ENCODE measurements around the gene RECQL5. TPM values are rescaled to one million over a fixed set of nuclear protein-coding genes. Genes with fewer than 3 reads are reported as not detected.

The RECQL5 gene
- total RNA-seq, 1 experiment from 2014 or later, result 40.0 TPM

DNA sequence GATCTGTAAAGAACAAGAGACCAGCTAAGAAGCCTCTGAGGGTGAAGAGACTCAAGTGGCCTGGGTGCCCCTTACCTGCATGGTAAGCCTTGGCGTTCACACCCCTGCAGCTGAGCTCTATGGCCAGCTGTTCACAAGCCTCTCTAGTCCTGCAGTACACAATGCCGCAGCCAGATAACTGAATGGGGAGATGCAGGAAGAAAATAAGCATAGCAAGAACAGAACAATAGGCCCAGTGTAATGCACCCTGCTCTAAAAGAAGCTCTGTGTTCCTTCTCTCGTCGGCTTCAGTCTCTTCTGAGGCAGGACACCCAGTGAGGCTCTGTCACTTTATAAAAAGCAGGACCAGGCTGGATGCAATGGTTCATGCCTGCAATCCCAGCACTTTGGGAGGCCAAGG lies 5.4 kb downstream of the RECQL5 start:
- no peak for DNase-seq
- no peak overlapping the region for H4K91ac ChIP-seq (ENCODE audit: insufficient read length, low read depth, low read length)

More for the DNA sequence above, 5.4 kb downstream of the RECQL5 start:
- Histone ChIP-seq H2BK15ac (ENCODE audit: low read depth, low read length) (no peak overlapping the region), H3K79me2 (ENCODE audit: insufficient read depth, low read length) (peaks cover 2% of the 10 kb centered on the region; the same call in 1 of the 2 replicates), H3K14ac (ENCODE audit: insufficient read depth, low read length) (no peak overlapping the region), H4K5ac (ENCODE audit: insufficient read length, low read depth, low read length) (no peak overlapping the region), H2BK20ac (ENCODE audit: low read depth, low read length, poor library complexity, severe bottlenecking) (no peak overlapping the region), H3K27me3 (ENCODE audit: insufficient read depth, low read length) (no peaks in the 10 kb centered on the region), H3K4me2 (ENCODE audit: insufficient read depth, insufficient read length, low read length) (no peak overlapping the region), H3K56ac (ENCODE audit: insufficient read length, low read depth, low read length) (no peak overlapping the region), H4K20me1 (ENCODE audit: control insufficient read depth, insufficient read depth, insufficient read length) (no peaks in the 10 kb centered on the region), H3K18ac (ENCODE audit: insufficient read length, low read depth, low read length) (no peak overlapping the region), H3K4ac (ENCODE audit: low read depth, low read length) (no peak overlapping the region), H2AFZ (ENCODE audit: low read length) (no peak overlapping the region), H3K4me1 (ENCODE audit: insufficient read depth, low read length) (no peaks in the 10 kb centered on the region), H3T11ph (ENCODE audit: low read length) (no peak overlapping the region), H4K8ac (replicated peaks; ENCODE audit: insufficient read length, low read depth, low read length) (no peak overlapping the region), H2AK5ac (ENCODE audit: insufficient read length, low read length) (no peak overlapping the region), H2BK120ac (ENCODE audit: low read depth, low read length, poor library complexity, severe bottlenecking) (no peak overlapping the region), H3K23me2 (ENCODE audit: insufficient read length, low read depth, low read length, poor library complexity, severe bottlenecking) (no peaks in the 10 kb centered on the region), H3K23ac (ENCODE audit: insufficient read length, low read depth, low read length) (no peak overlapping the region), H2BK12ac (ENCODE audit: insufficient read length, low read depth, low read length) (no peak overlapping the region), H3K27ac (ENCODE audit: insufficient read length, low read depth, low read length) (no peak overlapping the region), H3K9me3 (ENCODE audit: control insufficient read depth, low read depth, low read length) (no peaks in the 10 kb centered on the region), H2BK5ac (ENCODE audit: insufficient read length, low read length) (no peak overlapping the region), H3K79me1 (ENCODE audit: insufficient read depth, low read depth, low read length, poor library complexity, severe bottlenecking) (no peaks in the 10 kb centered on the region), H3K9ac (ENCODE audit: extremely low read depth, insufficient read length, low read length) (no peak overlapping the region)
- Mint-ChIP-seq H3K27ac (no peak overlapping the region), H3K4me1 (peaks cover 3 to 5% of the 10 kb centered on the region in 2 experiments; a peak in 3 of 4 replicates), H3K27me3 (ENCODE audit: low read depth) (no peaks in the 10 kb centered on the region), H3K4me3 (no peak overlapping the region), H3K9me3 (no peaks in the 10 kb centered on the region), H3K36me3 (ENCODE audit: insufficient read depth in 1 of 3, low read depth in 3 of 3) (peaks cover 4 to 40% (median 36%) of the 10 kb centered on the region in 3 experiments; a peak in 6 of 7 replicates)
- no CpG with 5 or more reads among the region's 4 CpGs for WGBS (ENCODE audit: extremely low coverage, insufficient read length, low lambda C conversion rate)
- TF ChIP-seq, protein P1, sequence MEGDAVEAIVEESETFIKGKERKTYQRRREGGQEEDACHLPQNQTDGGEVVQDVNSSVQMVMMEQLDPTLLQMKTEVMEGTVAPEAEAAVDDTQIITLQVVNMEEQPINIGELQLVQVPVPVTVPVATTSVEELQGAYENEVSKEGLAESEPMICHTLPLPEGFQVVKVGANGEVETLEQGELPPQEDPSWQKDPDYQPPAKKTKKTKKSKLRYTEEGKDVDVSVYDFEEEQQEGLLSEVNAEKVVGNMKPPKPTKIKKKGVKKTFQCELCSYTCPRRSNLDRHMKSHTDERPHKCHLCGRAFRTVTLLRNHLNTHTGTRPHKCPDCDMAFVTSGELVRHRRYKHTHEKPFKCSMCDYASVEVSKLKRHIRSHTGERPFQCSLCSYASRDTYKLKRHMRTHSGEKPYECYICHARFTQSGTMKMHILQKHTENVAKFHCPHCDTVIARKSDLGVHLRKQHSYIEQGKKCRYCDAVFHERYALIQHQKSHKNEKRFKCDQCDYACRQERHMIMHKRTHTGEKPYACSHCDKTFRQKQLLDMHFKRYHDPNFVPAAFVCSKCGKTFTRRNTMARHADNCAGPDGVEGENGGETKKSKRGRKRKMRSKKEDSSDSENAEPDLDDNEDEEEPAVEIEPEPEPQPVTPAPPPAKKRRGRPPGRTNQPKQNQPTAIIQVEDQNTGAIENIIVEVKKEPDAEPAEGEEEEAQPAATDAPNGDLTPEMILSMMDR (conservative IDR thresholded peaks at IDR 0.05), result no peak

Data from H9 (cell line).